DMS153 treated with DMSO at 0.1 percent for 48 hours (cell line): ENCODE measurements around the gene ZNF784.

Experiments used
- DNase-seq: peaks from one replicate; lab custom pipeline; 2025; ENCODE audit not compliant: unreplicated experiment; lab: John Stamatoyannopoulos, UW

ZNF784 gene

GRCh38 chr19:55621673-55622231 is 2.6 kb downstream of the ZNF784 start:
- no peak for DNase-seq

GRCh38 chr19:55621205-55621672 is 3.1 kb downstream of the ZNF784 start:
- no peak for DNase-seq

- DNase-seq, result no peak
These were observed 3.8 kb downstream of the ZNF784 start for GRCh38 chr19:55620410-55621204.

- no peak for DNase-seq
These were observed 5.1 kb downstream of the ZNF784 start for GRCh38 chr19:55619286-55619685.

- no peak for DNase-seq
These were observed 5.9 kb downstream of the ZNF784 start for GRCh38 chr19:55618426-55618825.

- DNase-seq, result no peak
These were observed 6.9 kb downstream of the ZNF784 start for GRCh38 chr19:55617426-55617825.

- DNase-seq, result no peak
These were observed 7.9 kb downstream of the ZNF784 start for GRCh38 chr19:55616395-55616875.

GRCh38 chr19:55615543-55616394 is 8.6 kb downstream of the ZNF784 start:
- DNase-seq, result no peak

- DNase-seq, result no peak
These were observed 9.4 kb downstream of the ZNF784 start for GRCh38 chr19:55614711-55615542.

GRCh38 chr19:55613930-55614710 is 10.2 kb downstream of the ZNF784 start:
- DNase-seq, result no peak

- no peak for DNase-seq
These were observed 11.0 kb downstream of the ZNF784 start for GRCh38 chr19:55613396-55613795.

- DNase-seq, result no peak
These were observed 12.3 kb downstream of the ZNF784 start for GRCh38 chr19:55611983-55612645.

- no peak for DNase-seq
These were observed 12.9 kb downstream of the ZNF784 start for GRCh38 chr19:55611300-55611982.

GRCh38 chr19:55609326-55609725 is 15.0 kb downstream of the ZNF784 start:
- DNase-seq, result no peak

- no peak for DNase-seq
These were observed 17.5 kb downstream of the ZNF784 start for GRCh38 chr19:55606817-55607216.

GRCh38 chr19:55606471-55606787 is 17.9 kb downstream of the ZNF784 start:
- DNase-seq, result no peak

GRCh38 chr19:55605637-55606470 is 18.5 kb downstream of the ZNF784 start, which contains the start of gene ZNF865:
TSS of gene ZNF865 (plus strand) at chr19:55605647. CDS start at chr19:55613619, 7,972 bp downstream.
- peak; percentile 68 for DNase-seq

- peak; percentile 92 for DNase-seq
These were observed 19.1 kb downstream of the ZNF784 start for GRCh38 chr19:55605207-55605636.
